HG03460 (cell line): ENCODE data around the gene KIRREL2.

Source experiments
- ATAC-seq: cut with Tn5 transposase; IDR thresholded peaks from one replicate; pipeline ENCODE4 v1.9.1; 2021; ENCODE audit not compliant: unreplicated experiment

The KIRREL2 gene

GRCh38 chr19:35844482-35845214 is 12.1 kb upstream of the KIRREL2 start:
- no peak for ATAC-seq

GRCh38 chr19:35845215-35846037 is 11.3 kb upstream of the KIRREL2 start:
- no peak for ATAC-seq

GRCh38 chr19:35846038-35846668 is 10.6 kb upstream of the KIRREL2 start:
- no peak for ATAC-seq

- ATAC-seq: no peak
These were observed 8.8 kb upstream of the KIRREL2 start for GRCh38 chr19:35847911-35848310.

GRCh38 chr19:35848486-35848885 is 8.2 kb upstream of the KIRREL2 start:
- ATAC-seq: no peak

DNA sequence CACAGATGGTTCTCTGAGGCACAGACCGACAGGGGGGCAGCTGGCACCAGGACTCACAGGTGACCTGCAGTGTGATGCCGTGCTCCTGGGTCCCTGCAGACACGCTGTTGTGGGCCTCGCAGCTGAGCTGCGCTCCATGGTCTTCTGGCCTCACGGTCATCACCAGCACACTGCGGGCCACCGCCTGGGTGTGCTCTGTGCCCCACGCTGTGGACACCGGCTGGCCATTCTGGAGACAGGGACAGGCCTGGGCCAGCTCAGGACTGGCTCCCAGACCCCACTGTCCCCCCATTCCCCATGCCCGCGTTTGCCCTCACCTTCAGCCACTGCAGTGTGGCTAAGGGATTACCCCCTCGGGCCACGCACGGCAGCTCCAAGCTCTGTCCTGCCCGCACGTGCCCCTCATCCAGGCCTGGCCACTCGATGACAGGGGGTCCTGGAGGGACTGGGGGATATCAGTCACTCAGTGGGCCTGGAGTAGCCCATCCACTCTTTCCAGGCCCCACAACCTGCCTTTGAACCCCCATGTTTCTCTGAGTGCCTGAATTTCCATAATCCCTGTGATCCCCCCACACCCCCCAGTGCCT is 7.7 kb upstream of the KIRREL2 start:
- no peak for ATAC-seq

GRCh38 chr19:35851213-35852028 is 5.3 kb upstream of the KIRREL2 start:
- ATAC-seq: no peak

GRCh38 chr19:35852029-35852780 is 4.5 kb upstream of the KIRREL2 start, which contains the start of gene NPHS1:
NPHS1 (minus strand) TSS chr19:35852504; CDS start chr19:35851837, 667 bp downstream.
- no peak for ATAC-seq

DNA sequence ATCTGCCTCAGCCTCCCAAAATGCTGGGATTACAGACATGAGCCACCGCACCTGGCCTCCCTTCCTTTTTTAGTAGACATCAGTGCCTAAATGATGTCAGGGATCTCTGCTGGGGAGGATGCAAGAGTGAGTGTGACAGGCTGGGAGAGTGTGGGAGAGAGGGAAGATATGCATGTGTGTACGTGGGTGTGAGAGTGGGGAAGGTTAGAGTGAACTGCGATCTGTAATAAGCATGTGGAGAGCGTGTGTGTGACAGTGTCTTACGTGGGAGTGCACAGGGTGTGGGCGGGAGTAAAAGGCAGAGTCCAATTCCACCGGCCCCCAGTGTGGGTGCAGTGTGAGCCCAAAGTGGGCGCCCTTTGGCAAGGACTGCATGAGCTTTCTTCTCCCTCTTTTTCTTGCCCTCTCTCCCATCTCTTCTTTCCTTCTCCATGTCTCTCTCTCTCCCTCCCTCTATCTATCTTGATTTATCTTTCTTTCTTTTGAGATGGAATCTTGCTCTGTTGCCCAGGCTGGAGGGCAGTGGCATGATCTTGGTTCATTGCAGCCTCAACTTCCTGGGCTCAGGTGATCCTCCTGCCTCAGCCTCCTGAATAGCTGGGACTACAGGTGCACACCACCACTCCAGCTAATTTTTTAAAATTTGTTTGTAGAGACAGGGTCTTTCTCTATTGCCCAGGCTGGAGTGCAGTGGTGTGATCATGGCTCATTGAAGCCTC is 3.5 kb upstream of the KIRREL2 start:
- ATAC-seq: no peak

GRCh38 chr19:35858311-35858710 is 1.6 kb downstream of the KIRREL2 start:
- no peak for ATAC-seq

DNA sequence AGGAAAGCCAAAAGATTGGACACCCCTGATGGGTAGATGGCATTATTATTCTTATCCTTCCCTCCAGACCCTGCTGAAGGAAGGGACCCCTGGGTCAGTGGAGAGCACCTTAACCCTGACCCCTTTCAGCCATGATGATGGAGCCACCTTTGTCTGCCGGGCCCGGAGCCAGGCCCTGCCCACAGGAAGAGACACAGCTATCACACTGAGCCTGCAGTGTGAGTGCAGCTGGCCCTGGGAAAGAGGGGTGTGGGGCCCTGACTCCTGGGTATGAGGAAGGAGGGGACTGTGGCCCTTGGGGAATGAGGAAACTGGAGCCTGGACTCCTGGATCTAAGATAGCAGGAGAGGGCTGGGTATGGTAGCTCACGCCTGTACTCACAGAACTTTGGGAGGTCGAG is 2.7 kb downstream of the KIRREL2 start:
- no peak for ATAC-seq

DNA sequence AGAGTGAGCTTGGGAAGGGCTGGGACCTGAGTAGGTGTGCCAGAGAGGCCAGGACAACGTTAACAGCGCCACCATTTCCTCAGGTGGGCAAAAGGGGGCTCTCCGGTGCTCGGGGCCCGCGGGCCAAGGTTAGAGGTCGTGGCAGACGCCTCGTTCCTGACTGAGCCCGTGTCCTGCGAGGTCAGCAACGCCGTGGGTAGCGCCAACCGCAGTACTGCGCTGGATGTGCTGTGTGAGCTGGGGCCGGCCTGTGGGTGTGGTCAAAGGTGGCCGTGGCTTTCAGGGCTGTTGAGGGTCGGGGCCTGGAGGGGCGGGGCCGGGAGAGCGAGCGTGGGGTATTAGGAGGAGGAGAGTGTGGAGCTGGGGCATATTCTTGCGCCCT is 3.7 kb downstream of the KIRREL2 start:
- ATAC-seq: no peak

- ATAC-seq: no peak
These were observed 4.3 kb downstream of the KIRREL2 start for GRCh38 chr19:35860818-35861639.

DNA sequence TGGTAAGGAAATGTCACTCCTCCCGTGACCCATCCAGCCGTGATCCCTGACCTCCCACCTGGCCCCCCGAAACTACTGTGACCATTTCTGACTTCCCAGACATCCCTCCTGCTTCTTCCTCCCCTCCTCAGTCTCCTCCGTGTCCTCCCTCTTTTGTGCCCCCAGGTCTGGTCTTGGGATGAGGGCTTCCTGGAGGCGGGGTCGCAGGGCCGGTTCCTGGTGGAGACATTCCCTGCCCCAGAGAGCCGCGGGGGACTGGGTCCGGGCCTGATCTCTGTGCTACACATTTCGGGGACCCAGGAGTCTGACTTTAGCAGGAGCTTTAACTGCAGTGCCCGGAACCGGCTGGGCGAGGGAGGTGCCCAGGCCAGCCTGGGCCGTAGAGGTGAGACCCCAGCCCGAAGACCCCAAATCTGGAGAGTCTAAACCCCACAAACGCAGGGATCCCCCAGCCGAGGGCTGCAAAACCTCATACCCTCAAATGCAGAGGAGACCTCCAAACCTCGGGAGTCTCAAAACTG is 5.0 kb downstream of the KIRREL2 start:
- ATAC-seq: no peak

DNA sequence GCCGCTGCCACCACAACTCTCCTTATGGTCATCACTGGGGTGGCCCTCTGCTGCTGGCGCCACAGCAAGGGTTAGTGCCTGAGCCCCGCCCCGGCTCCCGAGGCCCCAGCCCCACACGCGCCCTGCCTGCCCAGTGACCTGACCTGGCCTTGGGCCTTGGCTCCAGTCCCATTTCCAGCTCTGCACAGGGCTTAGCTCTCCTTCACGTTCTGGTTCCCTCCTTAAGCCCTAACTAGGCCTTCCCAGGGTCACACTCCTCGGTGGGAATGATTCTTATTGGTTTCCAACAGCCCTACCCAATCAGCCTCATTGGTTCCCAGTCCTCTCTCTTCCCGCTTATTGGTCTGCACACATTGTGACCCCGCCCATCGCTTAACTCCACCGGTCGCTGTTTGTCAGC is 5.8 kb downstream of the KIRREL2 start:
- no peak for ATAC-seq

DNA sequence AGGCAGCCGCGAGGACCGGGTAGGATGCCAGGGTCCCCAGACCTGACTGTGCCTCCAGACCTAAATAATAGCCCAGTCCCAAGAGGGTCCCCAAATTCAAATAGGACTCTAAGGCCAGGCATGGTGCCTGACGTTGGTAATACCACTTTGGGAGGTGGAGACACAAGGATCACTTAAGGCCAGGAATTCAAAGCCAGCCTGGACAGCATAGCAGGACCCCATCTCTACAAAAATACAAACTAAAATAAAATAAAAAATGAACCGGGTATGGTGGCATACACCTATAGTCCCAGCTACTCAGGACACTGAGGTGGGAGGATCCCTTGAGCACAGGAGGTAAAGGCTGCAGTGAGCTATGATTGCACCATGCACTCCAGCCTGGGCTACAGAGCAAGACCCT is 6.3 kb downstream of the KIRREL2 start:
- no peak for ATAC-seq

- no peak for ATAC-seq
These were observed 11.6 kb downstream of the KIRREL2 start, which contains the start of gene APLP1 for GRCh38 chr19:35868172-35868822. APLP1 (plus strand) TSS chr19:35868574; CDS start chr19:35868637, 63 bp downstream.
